GM18498 (cell line): Measurements from ENCODE around the gene LRRC17.

Experiments used
- ATAC-seq: cut with Tn5 transposase; IDR thresholded peaks from one replicate; pipeline ENCODE4 v1.9.1; 2021; ENCODE audit warnings: mild to moderate bottlenecking, moderate library complexity; ENCODE audit not compliant: unreplicated experiment

LRRC17 gene, protein sequence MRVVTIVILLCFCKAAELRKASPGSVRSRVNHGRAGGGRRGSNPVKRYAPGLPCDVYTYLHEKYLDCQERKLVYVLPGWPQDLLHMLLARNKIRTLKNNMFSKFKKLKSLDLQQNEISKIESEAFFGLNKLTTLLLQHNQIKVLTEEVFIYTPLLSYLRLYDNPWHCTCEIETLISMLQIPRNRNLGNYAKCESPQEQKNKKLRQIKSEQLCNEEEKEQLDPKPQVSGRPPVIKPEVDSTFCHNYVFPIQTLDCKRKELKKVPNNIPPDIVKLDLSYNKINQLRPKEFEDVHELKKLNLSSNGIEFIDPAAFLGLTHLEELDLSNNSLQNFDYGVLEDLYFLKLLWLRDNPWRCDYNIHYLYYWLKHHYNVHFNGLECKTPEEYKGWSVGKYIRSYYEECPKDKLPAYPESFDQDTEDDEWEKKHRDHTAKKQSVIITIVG

DNA sequence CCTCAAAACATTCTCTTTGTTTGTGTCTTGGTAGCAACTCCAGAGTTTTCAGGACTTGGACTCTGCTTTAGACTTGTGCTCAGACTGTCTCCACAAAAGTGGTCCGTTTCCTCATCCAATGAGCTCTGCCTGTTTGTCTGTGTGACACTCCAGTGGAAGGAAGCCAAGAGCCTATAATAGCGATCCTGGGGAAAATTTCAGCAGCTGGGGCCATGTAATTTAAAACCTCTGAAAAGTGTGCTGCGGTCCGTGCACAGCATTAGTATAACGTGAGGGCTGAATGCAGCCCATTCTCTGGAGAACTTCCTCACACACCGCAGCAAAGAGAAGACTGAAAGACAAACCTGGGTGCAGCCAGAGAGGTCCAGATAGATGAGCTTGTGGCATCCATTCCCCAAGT is at the start of gene LRRC17:
LRRC17 (plus strand) TSS at position 259 of the 400 bp plus-strand sequence. CDS start 20,914 bp downstream, outside the sequence.
- ATAC-seq: no peak

DNA sequence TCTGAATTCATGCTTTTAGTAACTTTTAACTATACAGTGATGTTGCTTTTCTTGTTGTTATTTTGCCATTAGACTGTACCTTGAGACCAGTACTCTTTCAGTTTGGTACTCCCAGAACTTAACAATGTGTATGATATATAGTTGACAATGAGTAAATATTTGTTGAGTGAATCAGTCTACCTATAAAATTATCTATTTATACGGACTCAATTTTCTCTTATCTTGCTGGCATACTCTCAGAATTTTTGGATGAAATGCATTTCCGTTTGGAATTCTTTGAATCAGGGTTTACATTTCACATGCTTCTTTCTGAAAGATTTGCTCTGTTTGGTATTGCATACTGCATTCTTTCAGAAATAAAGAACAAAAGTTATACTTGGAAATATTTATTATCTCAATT is 47.8 kb upstream of the LRRC17 start:
- no peak for ATAC-seq

DNA sequence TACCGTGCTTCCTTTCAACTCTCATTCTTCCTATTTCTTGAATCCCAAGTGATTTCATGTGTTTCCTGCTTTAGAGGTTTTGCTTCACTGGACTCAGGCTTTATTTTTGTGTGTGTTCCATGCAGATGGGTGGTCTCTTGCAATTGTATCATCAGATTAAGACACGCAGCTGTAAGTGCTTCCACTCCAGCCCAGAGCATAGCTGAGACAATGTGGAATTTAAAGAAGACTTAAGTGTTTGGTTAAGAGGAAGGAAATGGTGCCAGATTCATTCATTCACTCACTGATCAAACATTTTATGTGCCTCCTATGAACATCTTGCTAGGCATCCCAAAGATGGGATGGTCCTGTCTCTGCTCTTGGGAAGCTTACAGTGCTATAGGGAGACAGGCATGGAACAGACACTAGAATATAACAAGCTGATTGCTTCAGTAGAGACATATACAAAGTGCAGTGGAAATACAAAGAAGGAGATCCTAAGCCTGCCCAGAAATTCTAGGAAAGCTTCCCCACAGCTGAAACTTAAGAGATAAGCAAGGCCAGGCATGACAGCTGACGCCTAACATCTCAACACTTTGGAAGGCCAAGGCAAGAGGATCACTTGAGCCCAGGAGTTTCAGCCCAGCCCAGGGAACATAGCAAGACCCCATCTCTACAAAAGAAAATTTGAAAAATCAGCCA is 46.1 kb upstream of the LRRC17 start:
- ATAC-seq: no peak

DNA sequence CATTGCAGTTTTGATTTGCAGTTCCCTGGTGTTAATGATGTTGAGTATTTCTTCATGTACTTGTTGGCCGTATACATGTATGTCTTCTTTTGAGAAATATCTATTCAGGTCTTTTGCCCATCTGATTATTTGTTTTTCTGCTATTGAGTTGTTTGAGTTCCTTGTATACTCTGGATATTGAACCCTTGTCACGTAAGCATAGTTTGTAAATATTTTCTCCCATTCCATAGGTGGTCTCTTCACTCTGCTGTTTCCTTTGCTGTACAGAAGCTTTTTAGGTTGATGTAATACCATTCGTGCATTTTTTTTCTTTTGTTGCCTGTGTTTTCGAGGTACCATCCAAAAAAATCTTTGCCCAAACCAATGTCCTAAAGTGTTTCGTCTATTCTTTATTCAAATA is 43.6 kb upstream of the LRRC17 start:
- ATAC-seq: no peak

DNA sequence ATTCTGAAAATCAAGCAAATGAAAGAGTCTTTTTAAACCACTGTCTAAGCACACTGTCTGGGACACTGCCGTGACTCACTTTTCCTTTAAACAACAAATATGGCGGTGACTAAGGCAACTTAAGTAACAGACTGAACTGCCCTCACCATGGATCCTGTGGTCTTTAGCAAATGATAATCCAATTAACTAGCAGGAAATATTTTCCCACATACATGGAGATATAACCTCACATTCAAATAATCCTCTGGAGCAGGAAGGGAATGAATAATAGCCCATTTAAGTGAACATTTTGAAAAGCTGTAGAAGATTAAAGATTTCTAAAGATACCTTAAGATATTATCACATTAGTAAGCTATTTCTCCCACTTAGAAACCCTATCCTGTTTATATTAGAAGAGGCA is 40.3 kb upstream of the LRRC17 start:
- no peak for ATAC-seq

DNA sequence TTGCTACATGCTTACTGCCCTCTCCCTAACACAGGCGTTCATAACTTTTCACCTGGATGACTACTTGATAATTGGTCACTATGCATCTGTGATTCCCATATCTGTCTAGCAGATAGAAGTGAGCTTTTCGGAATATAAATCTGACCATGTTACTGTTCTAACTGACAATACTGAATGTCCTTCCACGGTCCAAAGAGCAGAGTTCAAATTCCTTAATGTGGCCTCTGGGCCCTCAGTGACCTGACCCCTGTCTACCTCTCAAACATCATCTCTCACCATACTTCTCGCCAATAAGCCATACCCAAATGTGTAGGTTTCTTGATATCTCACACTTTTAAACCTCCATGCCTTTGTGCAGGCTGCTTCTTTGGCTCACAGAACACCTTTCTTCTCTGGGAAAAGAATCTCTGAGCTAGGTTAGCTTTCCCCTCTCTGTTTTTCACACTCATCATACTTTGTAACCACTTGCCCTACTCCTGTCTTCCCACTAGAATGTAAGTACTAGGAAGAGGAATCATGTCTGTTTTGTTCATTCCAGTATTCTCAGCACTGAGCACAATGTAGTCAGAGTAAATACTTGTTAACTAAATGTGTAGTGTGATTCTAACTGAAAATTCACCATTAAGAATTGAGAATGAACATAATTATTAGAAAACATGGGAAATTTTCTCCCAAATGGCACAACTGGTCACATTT is 39.2 kb upstream of the LRRC17 start:
- ATAC-seq: peak; percentile 27

DNA sequence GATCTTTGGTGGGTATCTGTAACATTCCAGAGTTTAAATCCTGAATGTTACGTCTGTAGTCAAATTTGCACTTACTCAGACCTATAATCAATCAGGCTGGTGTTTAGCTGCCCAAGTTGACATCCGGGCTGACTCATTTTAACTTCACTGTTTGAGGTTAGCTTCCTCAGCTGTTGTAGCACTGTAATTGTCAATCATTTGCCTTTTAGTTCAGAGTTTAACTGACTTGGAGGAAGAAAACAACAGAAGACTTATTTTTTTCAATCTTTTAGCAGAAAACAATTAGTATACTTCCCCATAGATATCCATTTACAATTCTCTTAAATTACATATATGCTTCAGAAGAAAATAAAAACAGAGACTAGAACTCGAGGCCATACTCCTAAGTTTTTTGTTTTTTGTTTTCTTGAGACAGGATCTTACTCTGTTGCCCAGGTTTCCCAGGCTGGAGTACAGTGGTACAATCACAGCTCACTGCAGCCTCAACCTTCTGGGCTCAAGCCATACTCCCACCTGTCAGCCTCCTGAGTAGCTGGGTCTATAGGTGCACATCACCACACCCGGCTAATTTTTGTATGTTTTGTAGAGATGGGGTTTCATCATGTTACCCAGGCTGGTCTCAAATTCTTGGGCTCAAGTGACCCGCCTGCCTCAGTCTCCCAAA is 38.5 kb upstream of the LRRC17 start:
- peak; percentile 98 for ATAC-seq

DNA sequence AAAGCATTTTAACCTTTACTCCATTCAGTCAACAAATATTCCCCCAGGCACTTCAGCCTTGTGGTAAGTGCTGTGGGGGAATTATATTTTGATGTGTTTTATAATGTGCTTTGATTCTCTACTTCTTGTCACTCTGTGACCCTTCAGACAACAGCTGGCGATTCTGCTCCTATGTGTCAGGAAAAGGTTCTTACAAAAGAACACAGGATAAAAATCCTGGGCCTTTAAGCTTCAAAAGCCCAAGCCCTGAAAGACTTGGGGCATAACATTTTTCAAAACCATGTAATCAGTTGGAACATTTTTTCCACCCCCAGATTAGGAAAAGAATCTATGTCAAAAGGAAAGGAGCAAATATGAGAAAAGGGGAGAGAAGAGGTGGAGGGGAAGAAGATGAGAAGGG is 37.8 kb upstream of the LRRC17 start:
- ATAC-seq: no peak

DNA sequence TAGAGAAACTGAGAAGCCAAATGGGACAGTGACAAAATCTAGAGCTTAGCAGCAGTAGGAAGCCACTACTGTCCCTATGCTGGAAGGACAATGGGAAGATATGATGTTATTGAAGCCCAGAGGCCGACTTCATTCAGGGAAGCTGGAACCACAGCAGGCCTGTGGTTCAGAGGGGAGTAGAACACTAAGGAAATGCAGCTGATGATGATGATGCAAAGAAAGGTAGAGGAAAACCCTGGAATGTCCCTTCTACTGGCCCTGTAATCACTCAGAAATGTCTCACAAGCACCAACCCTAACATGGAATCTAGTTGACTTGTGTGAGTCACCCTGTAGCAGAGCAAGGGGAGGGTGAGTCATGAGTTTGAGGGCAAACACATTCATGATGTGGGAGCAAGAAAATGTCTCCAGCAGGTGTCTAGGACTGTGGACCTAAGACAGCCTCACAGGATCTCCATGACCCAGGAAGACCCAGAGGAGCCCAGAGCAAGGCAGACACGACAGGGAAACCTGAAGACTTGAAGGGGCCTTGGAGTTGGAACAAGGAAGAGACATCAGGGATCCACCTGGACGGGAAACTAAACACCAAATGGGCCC is 37.0 kb upstream of the LRRC17 start:
- no peak for ATAC-seq

DNA sequence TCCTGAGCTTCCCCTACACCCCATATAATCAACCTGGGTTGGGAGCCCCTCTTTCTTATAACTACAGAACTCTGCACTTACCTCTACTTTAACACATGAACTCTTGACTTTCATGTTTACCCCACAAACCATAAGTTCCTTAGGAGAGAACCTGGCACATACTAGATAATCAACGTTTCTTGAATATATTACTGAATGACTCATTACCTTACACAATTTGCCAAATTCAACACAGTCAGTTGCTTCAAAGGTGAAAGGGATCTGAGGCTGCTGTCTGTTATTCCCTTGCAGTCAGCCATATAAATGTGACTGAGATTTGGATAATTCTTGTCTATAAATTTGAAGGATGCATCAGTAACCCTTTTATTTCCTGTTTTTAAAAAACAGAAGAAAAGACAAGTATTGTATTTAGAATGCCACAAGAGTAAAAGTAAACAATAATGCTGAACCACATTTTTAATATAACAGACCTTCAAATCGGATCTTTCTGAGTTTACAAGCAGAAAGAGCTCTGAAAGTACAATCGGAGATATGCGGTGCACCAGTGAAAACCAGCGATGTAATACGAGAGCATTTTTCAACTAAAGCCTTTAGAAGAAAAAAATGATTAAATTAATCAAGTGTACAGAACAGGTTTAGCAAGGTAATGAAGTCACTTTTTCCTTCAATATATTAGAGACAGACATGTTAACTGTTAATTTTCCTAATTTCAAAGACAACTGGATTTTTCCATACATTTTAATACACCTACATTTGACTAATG is 29.5 kb upstream of the LRRC17 start:
- no peak for ATAC-seq

DNA sequence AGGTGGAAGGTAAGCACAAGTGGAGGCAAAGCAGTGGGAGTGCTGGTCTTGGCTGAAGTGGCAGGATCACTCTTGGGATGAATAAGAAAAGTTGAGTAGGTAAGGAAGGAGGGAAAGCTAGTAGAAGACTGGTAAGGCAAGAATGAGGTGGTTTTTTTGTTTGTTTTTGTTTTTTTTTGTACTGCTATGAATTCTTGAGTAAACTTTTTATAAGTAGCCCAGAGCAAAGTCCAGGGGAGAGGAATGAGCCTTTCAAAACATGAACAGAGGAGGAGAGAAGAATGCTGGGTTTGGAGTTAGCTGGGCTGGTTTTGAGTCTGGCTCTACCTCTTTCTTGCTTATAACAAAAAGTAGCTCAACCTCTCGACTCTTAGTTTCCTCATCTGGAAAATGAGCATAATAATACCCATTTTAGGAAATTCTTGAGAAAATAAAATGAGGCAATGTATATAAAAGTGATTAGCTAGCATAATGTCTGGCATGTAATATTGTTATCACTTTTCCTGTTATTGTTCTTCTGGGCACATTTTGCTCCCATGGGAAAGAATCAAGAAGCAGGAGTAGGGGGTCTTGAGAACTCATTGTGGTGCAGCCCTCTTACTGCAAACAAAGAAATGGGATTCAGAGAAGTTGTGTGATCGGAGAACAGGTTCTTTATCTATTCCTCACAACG is 24.1 kb upstream of the LRRC17 start:
- no peak for ATAC-seq

DNA sequence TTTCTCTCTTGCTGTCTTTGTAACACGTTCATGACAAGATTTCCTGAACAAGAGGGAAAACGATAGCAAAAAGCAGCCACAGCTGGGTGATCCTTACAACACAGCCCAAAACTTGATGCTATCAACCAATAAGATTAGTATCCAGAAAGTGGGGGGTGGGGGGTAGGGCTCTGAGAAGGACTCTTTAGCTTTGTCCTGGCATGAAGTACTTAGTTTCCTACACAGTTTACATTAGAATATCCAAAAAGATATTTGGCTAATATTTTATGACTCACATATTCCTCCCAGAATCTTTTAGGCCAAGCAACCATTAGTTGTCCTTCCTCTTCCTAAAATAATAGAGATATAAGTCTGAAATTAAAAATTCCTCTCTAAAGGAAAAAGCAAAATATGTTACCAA is 22.9 kb upstream of the LRRC17 start:
- no peak for ATAC-seq

DNA sequence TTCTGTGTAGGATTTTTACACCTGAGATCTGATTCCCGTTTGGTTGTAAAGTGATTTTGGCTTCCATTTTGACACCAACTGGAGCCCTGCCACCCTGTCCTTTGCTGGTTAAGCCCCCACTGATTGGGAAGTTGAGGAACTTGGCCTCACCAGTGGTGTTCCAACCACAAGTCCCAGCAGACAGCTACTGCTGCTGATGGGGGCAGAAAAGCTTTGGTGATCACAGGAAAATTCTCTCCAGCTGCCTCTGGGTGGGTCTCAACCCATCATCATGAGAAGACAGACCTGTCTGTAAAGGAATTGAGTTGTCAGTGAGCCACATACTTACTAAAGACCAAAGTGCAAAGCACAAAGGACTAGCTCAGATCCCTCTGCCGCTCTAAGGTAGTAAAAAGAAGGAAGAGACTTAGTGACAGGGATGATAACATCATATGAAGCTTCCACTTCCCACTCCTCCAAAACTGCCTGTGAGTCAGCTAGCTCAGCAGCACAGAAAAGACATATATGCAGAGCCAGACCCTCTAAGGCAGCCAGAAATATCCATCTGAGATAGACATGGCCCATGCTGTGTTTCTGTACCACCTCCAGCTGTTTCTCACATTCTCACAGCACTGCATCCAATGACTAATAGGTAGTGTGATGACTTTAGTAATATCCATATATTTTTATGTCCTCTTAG is 22.4 kb upstream of the LRRC17 start:
- ATAC-seq: no peak

DNA sequence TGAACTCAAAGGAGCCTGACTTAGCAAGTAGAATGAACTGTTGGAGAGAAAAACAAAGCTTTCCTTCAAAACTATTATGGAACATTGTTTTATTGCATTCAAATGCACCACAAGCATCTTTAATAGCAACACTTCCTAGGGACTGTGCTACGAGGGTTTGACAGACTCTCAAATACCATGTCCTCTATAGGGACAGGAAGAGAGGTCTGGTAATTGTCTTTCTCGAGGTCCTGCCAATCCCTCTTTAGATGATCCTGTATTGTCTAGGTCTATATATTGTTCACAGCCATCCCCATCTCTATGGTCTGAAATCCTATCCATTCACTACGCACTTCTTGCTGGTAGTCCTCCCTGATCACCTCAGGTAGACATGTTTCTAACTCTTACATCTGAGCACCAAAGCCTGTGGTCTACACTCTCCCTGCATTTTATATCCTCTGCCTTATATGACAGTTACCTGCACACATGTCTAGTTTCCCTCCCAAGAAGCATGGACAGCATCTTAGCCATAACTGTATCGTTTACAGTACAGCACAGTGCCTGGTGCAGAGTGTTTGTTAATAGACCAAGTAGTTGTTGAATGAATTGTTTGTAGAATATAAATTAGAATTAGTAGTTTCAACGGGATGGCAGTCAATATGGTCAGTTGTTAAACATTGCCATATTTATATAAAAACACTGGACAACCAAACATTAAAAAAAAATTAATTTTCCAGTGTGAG is 21.7 kb upstream of the LRRC17 start:
- ATAC-seq: no peak

DNA sequence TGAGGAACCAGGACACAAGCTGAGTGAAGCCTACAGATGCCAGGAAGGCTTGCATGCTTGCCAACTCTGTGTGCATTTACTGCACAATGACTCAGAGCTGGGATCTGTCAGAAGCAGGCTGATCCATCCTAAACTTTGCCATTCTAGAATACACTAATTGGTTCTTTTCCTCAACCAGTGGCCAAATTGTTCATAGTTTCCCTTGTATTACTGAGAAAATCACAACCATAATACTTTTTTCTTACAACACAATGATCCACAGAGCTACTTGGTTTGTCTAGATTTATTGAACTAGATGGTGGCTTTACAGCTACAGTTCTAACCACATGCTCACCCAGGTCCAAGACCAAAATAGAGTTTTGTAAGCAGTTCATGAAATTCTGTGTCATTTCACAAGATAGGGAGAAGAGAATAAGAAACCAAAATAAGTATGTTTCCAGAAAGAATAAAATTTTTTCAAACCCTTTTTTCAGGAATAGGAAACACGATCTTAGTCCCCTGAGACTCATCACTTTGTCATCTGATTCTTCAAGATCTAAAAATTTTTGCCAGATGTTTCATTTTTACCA is 21.0 kb upstream of the LRRC17 start:
- no peak for ATAC-seq

DNA sequence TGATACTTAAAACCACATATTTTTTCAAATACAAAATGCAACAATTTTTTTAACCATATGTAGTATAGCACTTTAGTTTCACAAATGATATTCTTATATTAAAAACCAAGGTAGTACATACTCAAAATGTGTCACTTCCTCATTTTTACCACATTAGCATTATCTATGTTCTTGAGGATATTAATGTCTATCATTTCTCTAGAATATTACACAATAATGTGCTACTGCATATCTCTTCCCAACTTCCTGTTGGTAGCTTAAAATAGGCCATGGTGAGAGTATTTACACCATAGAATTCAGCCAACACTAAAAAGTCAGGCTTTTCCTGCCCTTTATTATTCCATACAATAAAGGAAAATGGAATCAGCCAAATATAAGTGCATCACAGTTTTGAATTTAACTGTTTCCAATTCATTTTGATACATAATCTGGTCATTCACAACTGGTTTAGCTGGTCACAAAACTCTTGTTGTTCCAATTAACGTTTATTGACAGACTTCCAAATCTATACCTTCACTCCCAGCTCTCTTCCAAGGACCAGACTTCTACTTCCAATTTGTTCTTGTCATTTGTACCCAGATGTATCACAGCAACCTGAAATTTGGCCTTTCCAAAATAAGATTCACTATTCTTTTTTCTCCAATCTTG is 20.0 kb upstream of the LRRC17 start:
- no peak for ATAC-seq

DNA sequence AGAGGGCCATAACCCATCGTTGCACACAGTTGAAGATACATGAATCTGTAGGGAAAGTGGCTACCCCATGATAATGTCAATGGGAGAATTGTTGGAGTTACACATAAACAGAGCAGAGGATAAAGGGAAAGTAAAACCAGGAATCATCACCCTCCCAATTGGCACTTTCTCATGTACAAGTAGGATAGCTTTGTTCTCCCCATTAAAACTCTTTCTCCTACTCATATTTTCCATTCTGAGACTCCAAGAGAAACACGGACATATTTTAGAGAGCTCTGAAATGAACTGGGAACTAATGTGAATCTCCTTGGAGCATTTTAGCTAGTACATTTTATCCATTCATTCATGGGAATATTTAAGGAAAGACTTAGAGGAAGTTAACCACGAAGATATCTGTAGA is 17.2 kb upstream of the LRRC17 start:
- ATAC-seq: no peak

DNA sequence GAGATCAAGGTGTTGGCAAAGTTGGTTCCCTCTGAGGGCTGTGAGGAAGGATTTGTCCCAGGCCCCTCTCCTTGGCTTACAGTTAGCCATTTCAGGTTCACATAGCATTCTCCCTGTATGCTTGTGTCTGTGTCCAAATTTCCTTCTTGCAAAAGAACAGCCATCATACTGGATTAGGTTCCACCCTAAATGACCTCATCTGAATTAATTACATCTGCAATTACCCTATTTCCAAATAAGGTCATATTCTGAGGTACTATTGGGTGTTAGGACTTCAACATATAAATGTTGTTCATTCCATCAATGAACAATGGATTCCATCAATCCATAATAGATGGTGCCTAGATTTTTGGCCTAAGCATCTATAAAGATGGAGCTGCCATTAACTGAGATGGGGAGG is 16.2 kb upstream of the LRRC17 start:
- ATAC-seq: no peak
